ENCODE results near the gene USP32.

The USP32 gene

DNA sequence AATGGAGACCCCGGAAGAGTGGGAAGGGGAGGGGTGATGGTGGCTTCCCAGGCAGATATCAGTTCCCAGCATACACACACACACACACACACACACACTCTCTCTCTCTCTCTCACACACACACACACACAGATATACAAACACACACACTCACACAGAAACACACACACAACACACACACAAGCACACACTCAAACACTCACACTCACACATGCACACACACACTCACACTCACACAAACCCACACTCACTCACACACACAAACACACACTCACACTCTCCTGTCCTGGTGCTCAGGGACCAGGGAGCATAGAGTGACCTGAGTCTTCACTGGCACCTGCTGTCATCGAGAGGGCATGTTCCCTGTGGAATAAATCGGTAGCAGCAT is 236.5 kb downstream of the USP32 start:
- no peak for ATAC-seq
- DNase-seq = no peak

DNA sequence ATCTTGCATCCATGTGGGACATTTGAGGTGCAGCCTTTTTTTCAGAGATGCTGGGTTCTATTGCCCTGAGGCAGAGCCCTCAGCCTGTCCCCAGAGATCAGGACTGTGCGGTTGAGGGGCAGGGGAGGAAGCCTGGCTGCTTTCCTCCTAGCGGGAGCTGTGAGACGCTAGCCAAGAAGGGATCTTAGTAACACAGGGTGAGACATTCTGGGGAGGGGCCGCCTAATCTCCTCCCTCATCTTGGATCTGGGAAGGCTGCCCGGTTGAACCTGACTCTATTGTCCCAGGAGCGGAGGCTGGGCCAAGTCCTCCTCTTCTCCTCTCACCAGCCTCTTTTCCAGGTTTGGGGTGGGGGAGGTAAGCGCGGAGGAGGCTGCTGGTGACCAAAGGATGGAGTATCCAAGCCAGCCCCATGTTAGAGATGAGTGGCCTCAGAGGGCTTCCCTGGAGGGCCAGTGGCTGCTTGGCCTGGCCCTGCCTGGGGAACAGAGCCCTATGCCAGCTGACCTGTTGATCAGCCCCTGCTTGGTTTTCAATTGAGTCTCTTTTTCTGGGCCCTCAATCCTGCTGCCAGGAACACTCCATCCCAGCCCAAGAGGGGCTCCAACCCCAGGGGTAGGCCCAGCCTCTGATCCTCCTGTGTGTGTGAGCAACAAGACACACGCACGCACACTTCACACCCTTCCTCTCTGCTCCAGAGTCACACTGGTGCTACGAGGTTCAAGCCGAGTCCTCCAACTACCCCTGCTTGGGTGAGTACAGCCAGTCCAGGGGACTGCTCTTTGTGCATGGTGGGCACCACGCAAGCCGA is 237.1 kb downstream of the USP32 start:
- no peak for ATAC-seq
- DNase-seq = no peak

DNA sequence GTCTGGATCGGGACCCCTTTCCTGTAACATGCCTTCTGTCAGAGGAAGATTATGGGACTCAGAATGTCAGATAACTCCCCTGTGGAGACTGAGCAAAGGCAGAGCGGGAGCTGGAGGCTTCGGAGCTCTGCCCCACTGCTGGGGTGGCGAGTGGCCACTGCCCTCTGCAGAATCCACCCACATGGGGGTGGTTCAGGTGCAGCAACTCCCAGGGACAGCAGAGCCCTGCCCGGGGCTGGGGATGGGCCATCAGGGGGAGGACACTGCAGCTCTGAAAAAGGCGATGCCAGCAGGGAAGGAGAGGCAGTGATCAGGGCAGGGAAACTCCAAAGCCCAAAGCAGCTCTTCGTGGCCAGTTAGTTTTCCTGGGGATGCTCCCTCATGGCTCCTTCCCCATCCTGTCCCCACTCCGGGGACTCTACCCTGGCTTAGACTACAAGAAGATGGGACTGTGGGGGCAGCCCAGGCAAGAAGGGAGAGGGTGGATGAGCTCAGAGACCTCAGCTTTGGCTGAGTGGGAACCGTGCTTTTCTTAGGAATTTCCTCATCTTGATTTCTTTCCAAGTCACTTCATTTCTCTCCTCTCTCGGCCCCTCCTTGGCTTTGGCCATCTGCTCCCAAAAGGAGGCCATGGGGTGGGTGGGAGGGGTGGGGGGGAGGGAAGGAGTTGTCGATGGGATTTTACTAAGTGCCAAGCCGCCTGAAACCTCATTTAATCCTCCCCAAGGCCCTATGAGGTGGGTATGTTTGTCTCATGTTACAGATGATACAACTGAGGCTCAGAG is 238.1 kb downstream of the USP32 start:
- DNase-seq (no peak), ATAC-seq (no peak)

DNA sequence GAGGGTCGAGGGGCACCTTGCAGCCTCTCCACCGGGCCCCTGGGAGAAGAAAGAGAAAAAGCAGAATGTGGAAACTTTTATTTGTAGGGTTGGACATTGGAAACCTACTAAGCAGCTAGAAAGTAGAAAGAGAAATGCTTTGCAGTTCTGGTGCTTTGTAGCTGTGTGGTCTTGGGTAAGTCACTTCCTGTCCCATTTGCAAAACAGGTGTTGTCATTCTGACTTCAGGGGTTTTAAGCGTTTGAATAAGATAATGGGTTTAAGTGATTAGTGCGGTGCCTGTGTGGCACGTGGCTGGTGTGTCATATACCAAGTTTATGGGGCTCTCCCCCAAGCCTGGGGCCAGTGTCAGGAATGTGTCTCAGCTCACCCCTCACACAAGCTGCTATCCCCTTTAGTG is 240.6 kb downstream of the USP32 start:
- ATAC-seq (peak; percentile 74), DNase-seq (no peak)

DNA sequence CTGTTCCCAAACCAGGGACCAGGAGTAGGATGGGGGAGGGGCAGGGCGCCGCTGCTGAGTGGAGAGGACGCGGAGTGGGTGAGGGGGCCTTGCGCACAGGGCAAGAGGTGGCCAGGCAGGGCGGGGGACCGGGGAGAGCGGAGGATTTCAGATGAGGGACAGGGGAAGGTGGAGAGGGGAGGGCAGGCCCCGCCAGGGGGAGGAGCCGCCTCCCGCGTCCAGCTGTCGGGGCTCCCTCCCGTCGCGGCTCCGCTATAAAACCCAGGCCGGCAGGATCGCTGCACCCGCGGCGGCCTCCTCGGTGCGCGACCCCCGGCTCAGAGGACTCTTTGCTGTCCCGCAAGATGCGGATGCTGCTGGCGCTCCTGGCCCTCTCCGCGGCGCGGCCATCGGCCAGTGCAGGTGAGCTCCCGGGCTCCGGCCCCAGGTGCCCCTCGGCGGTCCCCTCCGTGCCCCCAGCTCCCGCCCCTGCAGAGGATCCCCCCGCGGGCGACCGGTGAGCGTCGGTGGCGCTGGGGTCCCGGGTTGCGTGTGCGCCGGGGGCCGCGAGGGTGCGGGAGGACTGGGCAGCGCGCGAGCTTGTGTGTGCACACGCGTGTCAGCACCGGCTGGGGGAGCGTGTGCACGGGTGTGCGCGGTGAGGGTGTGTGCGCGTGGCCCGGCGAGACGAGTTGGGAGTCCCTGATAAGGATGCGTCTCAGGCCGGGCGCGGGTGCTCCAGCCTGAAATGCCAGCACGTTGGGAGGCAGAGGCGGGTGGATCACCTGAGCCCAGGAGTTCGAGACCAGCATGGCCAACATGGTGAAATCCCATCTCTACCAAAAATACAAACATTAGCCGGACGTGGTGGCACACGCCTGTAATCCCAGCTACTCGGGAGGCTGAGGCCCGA is 242.0 kb downstream of the USP32 start, which contains the start of gene CA4:
Gene CA4 (plus strand): TSS at position 283 of the 892 bp plus-strand sequence. CDS start 62 bp downstream, at position 345.
- ATAC-seq (no peak), DNase-seq (no peak)

DNA sequence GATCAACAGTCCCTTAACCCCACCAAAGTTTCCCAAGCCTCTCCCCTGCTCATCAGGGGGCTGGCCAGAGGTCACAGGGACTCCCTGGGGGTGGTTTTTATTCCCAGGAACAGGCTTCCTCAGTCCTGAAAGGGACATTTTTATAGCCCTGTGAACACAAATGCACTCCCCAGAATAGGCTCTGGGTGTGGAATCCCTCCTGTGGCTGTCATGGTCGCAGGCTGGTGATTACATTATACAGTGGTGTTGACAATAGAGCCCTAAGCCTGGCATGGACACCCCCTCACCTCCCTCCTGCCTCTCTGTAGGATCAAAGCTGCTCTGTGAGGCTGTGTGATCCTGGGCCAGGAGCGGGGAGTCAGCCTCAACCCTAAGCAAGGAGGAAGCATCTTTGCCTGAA is 243.6 kb downstream of the USP32 start:
- ATAC-seq (no peak), DNase-seq (no peak)

DNA sequence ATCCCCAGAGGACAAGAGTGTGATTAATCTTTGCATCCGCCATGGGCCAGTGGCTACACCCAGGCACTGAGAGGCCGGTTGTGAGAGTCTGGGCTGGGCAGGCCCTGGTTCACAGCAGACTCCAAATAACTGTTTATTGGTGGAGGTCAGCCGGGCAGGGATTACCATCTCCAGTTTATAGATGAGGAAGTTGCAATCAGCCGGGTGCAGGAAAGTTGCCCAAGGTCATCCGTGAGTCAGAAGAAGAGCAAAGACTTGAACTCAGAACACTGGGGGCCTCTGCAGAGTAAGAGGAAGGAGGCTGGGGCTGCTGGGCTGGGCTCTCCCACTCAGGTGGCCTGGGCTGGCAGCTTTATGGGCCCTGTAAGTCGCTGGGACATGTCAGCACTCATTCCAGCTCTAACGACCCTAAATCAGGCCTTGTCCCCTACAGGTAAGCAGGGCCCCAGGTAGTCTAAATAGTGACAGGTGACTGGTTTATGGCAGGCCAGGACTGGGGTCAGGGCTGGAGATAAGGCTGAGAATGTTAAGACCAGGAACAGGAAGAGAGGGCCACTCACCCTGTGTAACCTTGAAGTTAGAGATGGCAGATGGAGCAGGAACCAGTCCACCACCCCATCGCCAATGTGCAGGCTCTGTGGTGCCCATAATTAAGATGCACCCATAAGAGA is 244.2 kb downstream of the USP32 start:
- ATAC-seq (no peak), DNase-seq (no peak)

DNA sequence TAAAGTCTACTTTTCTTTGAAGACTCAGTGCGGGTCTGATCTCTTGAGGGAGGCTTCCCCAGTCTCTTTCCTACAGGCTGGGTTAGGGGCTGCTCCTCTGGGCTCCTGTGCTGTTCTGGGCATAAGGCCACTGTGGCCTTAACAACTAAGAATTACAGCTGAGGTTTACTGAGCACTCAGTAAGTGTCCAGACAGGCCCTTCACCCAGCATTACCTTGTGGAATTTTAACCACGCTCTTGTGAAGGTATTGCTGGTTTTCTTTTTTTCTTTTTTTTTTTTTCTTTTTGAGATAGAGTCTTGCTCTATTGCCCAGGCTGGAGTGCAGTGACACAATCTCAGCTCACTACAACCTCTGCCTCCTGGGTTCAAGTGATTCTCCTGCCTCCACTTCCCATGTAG is 245.7 kb downstream of the USP32 start:
- no peak for DNase-seq
- ATAC-seq = no peak

DNA sequence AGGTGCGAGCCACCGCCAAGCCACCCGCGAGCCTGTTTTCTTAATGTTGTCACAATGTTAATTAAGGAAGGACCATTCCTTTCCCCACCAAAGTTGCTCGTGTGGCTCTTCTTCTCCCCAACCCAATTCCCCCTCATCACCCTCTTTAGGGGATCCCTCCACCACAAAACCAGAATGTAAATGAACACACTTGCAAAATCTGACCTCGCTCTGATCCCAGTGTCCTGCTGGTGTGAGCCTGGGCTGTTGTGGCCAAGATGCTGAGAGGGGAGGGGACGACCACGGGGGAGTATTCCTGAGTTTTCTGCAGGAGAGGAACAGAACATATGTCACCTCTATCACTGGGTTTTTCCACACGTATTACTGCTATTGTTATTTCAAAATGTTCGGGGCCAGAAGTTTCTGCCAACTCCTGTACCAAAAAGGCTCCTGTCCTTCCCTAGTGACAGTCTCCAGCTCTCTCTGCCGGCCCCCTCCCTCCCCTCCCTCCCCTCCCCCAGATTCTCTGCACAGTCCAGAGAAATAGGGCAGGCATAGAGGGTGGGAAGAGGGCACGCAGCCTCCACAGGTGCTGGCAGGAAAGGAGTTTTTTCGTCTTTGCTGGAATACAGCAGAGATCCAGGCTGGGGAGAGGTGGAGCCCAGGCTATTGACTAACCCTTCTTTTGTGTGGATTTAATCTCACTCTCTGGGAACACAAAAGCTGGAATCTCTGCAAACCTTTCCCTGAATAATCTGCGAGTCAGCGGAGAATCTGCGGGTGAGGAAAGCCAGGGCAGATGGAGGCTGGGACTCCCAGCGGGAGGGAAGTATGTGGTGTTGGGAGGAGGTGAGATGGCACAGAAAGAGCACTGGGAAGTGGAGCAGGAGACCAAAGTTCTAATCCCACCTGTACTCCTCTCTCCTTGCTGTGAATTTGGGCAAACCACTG is 246.7 kb downstream of the USP32 start:
- DNase-seq = no peak
- ATAC-seq = no peak

DNA sequence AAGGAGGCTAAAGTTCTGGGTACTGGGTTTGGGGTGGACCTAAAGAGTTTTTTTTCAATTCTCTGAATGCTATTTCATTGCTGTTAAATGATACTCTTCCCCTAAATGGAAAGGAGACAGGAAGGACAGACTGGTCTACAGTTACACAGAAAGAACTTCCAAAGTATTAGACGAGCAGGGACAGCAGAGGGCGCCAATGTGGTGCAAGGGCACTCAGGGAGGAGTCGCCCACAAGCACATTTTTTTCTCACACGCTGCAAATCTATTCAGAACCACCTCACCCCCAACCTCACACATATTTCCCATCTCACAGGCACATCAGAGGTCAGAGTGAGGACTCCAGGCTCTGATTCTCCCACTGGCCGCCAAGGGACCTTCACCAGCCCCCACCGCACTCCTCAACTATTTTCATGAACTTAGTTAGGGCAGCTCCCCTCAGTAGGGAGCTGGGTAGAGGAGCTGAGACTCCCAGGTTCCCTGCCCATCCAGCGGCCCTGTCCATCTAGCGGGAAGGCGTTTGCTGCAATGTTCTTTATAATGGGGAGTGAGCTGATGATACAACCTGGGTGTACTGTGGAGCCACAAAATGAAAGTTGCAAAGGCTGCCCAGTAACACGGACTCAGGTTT is 248.9 kb downstream of the USP32 start:
- ATAC-seq (peak; percentile 70), DNase-seq (peak; percentile 88)

DNA sequence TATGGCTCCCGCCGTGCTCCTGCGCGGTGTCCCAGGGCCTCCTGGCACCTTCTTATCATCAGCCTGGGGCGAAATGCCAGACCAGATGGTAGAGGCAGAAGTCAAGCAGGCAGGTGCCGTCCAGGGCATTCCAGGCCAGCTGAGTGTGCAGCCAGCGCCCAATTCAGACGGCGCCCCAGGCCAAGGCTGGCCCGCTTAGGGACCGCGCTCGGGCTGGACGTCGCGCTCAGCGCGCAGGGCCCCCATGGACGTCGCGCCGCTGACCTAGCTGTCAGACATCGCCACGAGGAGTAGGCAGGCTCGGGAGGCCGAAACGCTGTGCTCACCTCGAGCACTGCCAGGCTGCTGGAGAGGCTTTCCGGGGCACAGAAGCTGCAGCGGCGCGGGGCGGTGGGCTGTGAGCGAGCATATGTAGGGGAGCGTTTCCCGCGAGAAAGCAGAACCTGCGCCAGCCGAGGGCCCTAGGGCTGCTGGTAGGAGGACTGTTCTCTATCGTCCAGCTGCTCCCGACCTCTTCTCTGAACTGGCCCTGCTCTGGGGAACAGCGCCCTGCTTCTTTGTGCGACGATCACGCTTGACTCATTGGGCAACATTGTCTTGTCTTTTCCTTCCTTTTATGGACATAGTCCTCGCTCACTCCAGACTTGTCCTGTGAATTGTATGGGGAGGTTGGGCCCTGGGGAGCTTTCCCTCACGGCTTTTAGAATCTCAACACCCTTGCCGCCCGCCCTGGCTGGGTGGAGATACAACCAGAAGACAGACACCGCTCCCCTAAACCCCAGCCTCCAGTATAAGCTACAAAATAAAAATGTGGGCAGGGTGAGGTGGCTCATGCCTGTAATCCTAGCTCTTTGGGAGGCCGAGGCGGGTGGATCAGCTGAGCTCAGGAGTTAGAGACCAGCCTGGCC is 250.6 kb downstream of the USP32 start:
- ATAC-seq (no peak), DNase-seq (no peak)

DNA sequence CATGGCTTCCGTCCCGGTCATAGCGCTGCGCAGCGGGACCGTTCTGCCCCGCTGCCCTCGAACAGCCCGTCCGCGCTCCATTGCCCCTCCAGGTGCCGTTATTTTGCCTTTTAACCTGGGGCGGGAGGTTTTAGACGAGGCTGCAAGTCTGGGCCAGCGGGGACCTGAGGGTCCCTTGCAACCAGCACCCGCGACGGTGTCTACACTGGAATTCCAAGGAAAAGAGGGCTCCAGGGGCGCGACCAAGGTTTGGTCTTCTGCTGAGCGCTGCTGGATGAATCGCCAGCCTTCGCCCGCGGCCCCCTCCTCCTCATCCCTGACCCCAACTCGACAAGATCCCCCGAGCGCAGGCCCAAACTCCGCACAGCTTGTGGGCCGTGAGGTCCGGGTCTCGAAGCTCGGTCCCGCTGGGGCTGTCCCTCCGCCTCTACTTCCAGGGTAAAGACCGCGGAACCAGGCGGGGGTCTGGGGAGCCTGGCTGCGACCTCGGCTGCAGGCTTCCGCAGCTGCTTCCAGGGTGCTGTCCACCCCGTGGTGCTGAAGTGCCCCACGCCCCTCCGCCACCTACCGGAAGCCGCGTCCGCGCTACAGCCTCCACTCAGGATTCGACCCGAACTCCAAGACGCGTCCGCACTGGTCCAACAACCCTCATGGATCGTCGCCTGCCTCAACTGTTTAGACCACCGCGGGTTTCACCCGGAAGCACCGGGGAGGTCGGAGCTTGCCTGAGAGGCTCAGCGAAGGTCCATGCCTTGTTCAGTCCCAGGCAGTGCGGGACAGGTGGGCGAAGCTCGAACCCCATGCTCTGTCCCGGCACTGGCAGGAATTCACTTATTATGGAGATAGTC is 252.3 kb downstream of the USP32 start:
- DNase-seq = peak; percentile 73
- no peak for ATAC-seq

DNA sequence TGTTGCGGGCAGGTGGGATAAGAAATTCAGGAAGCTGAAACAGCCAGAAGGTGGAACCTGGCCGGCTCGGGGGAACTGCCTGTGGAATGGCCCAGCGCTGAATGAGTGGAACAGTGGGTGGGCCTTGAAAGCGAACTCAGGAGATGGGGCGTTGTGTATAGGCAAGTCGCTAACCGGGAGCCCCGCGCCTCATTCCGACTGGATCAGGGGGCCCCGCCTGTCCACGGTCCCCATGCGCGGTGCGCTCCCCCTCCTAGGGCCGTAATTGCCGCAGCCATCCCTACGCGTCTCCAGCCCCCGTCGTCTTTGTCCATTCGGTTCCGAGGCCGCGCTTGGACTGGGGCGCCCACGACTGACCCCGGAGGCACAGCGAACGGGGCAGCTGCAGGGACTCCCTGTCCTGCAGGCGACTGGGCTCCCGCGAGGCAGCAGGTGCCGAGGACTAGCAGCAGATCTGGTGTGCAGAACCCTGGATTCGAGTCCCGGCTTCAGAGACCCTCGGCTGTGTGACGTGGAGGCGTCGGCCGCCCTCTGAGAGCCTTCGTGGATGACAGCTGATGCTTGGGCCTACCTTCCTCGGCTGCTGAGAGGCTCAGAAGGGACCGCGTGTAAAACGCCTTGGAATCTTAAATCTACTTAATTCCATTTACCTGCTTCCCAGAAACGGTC is 253.0 kb downstream of the USP32 start:
- ATAC-seq (no peak), DNase-seq (no peak)

DNA sequence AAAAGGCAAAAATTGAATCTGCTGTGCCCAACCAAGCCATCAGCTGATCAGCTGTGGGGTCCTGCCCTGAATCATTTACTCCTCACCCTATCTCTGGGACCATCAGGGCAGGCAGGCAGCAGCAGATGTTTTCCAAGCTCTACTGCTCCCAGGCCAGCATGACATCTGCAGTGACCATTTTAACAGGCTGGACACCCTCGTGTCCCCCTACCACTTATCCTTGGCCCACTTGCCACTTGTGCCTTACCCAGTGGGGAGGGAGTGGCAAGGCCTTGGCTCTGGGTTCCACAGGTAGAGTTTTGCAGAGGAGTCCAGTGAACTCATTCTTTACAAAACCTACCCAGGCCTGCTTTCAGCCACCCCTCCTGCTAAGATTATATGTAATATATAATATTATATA is 254.2 kb downstream of the USP32 start:
- ATAC-seq = no peak
- DNase-seq = no peak

DNA sequence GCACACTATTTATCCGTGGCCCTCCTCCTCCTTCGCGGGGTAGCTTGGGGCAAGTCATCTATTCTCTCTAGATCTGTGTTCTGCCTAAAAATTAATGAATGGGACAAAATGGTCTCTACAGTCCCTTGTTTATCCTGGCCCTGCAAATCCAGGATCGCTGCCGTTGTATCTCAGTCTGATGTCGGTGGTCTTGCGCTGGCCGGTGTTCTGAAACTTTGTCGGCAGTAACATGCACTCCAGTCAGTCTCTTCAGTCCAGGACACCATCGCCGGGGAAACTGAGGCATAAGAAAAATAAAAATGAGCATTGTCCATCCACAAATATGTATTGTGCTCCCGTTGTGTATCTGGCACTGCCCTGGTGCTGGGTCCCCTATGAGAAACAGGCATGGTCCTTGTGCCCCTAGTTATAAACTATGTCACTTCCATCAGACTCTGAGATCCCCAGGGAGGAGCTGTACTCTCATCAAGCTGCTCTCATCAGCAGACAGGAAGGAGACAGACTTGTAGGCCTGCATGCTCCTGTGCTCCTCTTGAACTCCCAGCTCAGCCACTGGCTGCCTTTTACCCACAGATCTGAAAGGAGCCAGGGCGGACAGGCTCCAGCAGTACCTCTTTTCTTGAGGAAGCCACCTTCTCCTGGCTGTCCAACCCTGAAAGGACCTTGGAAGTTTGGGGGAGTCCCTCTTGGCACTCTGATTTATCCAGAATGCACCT is 255.8 kb downstream of the USP32 start:
- ATAC-seq = no peak
- no peak for DNase-seq

DNA sequence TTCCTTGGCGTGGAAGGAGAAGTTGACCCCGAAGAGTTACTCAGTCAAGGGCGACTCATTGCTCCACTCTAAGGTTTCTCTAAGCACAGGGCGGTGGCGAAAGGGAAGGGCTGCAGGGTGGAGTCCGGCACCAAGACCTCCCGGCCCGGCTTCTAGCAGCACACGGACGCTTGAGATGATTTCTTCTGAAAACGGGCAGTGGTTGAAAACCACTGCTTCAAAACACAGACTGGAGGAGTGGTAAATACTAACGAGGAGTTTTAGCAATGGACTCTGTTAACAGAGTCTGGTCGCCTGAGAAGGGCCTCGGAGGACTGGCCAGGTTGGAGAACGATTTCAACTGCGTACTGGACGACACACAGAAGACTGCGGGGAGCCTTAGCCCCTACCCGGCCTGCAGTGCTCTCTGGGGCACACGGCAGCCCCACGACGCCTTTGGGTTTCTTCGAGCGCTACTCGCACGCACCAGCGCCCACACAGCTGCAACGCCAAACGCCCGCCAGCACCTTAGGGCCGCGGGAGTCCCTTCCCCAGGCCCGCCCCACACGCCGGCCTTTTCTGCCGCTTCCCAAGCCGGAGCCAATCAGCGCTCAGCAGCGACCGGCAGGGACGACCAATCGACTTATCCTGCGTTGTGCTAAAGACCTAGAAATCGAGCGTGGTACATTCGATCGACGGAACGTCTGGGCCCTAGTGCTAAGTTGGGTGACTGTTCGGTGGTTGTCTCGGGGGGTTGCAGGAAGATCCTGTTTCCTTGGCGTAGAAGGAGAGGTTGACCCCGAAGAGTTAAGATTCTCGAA is 256.6 kb downstream of the USP32 start:
- DNase-seq (peak; percentile 80), ATAC-seq (peak; percentile 94)
